B cell (primary cell): Measurements from ENCODE around the gene ASTN2. TPM values are rescaled to one million over a fixed set of nuclear protein-coding genes. Genes with fewer than 3 reads are reported as not detected.

Experiments
- ATAC-seq: fragments of 200-7000 bp; cut with Tn5 transposase; one replicate; pipeline ENCODE4 v1.10.0; 2021; ENCODE audit warnings: low read depth, mild to moderate bottlenecking, moderate number of reproducible peaks, moderate library complexity
- CTCF ChIA-PET: fragments of 350-600 bp; sonication (Branson Sonifier 250); formaldehyde crosslinking; loops from one replicate; lab custom pipeline; 2021; ENCODE audit warnings: antibody characterized with exemption, inconsistent platforms; lab: Charles Lee
- POLR2A ChIA-PET: fragments of 350-600 bp; sonication (Branson Sonifier 250); formaldehyde crosslinking; loops from one replicate; lab custom pipeline; 2021; ENCODE audit warnings: antibody characterized with exemption; lab: Charles Lee
- DNase-seq: peaks from one replicate; pipeline ENCODE4 v3.0.0; 2013
- H2AFZ ChIP-seq: 2 replicates; pipeline ENCODE4 v1.6.1; 2012; ENCODE audit warnings: mild to moderate bottlenecking, low read depth, low read length; ENCODE audit not compliant: insufficient read depth, poor library complexity, severe bottlenecking
- H3K27ac ChIP-seq, 2 donors: 1 replicate in 1 of 2; 2 replicates in 1 of 2; pipeline ENCODE4 v1.5.1; 2012 to 2013; ENCODE audit warnings: low read length in 2 of 2, mild to moderate bottlenecking in 2 of 2, moderate library complexity in 1 of 2
- H3K27me3 ChIP-seq, 4 experiments: fragments of 200-600 bp in 1 of 4; sonication (generic) in 1 of 4; replicated peaks in 1 of 4; 1 replicate in 2 of 4; 2 replicates in 2 of 4; pipeline versions ENCODE4 v1.6.1 to v1.7.0; 2013 to 2016; ENCODE audit warnings: low read length in 3 of 4, mild to moderate bottlenecking in 2 of 4, mixed read lengths in 1 of 4, moderate library complexity in 1 of 4; ENCODE audit not compliant: insufficient read depth in 4 of 4, control insufficient read depth in 3 of 4; ENCODE audit errors: control extremely low read depth in 1 of 4
- H3K36me3 ChIP-seq, 2 experiments: replicated peaks in 1 of 2; 1 replicate in 1 of 2; 2 replicates in 1 of 2; pipeline versions ENCODE4 v1.6.1 to v1.7.1; 2013; ENCODE audit warnings: low read length in 1 of 2; ENCODE audit not compliant: insufficient read depth in 2 of 2, control insufficient read depth in 1 of 2; ENCODE audit errors: control extremely low read depth in 1 of 2, extremely low read depth in 1 of 2
- H3K4me1 ChIP-seq, 2 donors: fragments of 200-600 bp in 1 of 2; sonication (generic) in 1 of 2; 1 replicate in 1 of 2; 2 replicates in 1 of 2; pipeline versions ENCODE4 v1.5.1 to v1.6.1; 2013 to 2017; ENCODE audit warnings: low read length in 2 of 2; ENCODE audit not compliant: control insufficient read depth in 2 of 2, insufficient read depth in 2 of 2
- H3K4me2 ChIP-seq: replicated peaks from 2 replicates; pipeline ENCODE3; 2012; ENCODE audit warnings: mild to moderate bottlenecking, low read depth, low read length; ENCODE audit not compliant: poor library complexity, severe bottlenecking
- H3K4me3 ChIP-seq, 5 experiments: fragments of 200-600 bp in 1 of 5; sonication (generic) in 1 of 5; 1 replicate in 3 of 5; 2 replicates in 2 of 5; pipeline versions ENCODE4 v1.5.1 to v1.7.0; 2011 to 2016; ENCODE audit warnings: low read length in 4 of 5, mild to moderate bottlenecking in 4 of 5, low read depth in 2 of 5, control low read depth in 1 of 5, moderate library complexity in 1 of 5; ENCODE audit not compliant: insufficient read depth in 1 of 5; ENCODE audit errors: control extremely low read depth in 1 of 5, extremely low read depth in 1 of 5
- H3K79me2 ChIP-seq: fragments of 200-600 bp; sonication (generic); one replicate; pipeline ENCODE4 v1.6.0; 2016; ENCODE audit warnings: low read length; ENCODE audit not compliant: control insufficient read depth, insufficient read depth
- H3K9ac ChIP-seq: fragments of 200-600 bp; sonication (generic); 2 replicates; pipeline ENCODE4 v1.6.1; 2017; ENCODE audit warnings: mild to moderate bottlenecking, low read length, moderate library complexity
- H3K9me3 ChIP-seq, 3 donors: one replicate each; pipeline versions ENCODE4 v1.6.1 to v1.7.1; 2013; ENCODE audit warnings: low read length in 2 of 3; ENCODE audit not compliant: control insufficient read depth in 2 of 3, insufficient read depth in 1 of 3; ENCODE audit errors: control extremely low read depth in 1 of 3
- H4K20me1 ChIP-seq: 2 replicates; pipeline ENCODE4 v1.6.0; 2012; ENCODE audit warnings: mild to moderate bottlenecking, low read length; ENCODE audit not compliant: insufficient read depth, control insufficient read depth, poor library complexity, severe bottlenecking
- H3K27ac Mint-ChIP-seq: one replicate; pipeline ENCODE4 v1.8.0; 2021; ENCODE audit warnings: mixed read lengths
- H3K27me3 Mint-ChIP-seq: one replicate; pipeline ENCODE4 v1.8.0; 2021; ENCODE audit warnings: mixed read lengths
- H3K4me1 Mint-ChIP-seq: one replicate; pipeline ENCODE4 v1.8.0; 2021; ENCODE audit warnings: mixed read lengths
- H3K4me3 Mint-ChIP-seq: one replicate; pipeline ENCODE4 v1.8.0; 2021; ENCODE audit warnings: mixed read lengths
- H3K9me3 Mint-ChIP-seq: one replicate; pipeline ENCODE4 v1.8.0; 2022; ENCODE audit warnings: mixed read lengths; ENCODE audit not compliant: insufficient read depth
- EZH2 ChIP-seq: IDR thresholded peaks from 2 replicates; pipeline ENCODE4 v1.6.1; 2012; ENCODE audit warnings: borderline replicate concordance, low read depth, mild to moderate bottlenecking, moderate library complexity, low read length; ENCODE audit not compliant: insufficient read depth, poor library complexity, severe bottlenecking
- WGBS: methylation state at CpG from one replicate; pipeline ENCODE4 v1.1.5; 2013; ENCODE audit warnings: missing lambda C conversion rate; ENCODE audit not compliant: insufficient coverage; 5-methylcytosine and 5-hydroxymethylcytosine counted together
- intact Hi-C: fragments of 100-400 bp; cut with micrococcal nuclease; formaldehyde crosslinking; loops from one replicate; pipeline ENCODE4 v1.10.0; 2022
- polyA plus RNA-seq: library from polyadenylated mRNA; depleted of rRNA; stranded (reverse); fragments of >200 nt; gene quantifications from 2 replicates; pipeline ENCODE4 v1.2.3, GENCODE V29; 2012
- total RNA-seq, 2 donors: library from RNA; stranded (reverse); fragments of 120-200 nt in 1 of 2; gene quantifications; 1 replicate in 1 of 2; 2 replicates in 1 of 2; pipeline versions ENCODE4 v1.2.3 to v1.2.4, GENCODE V29; 2013 to 2022
- TF ChIP-seq, protein P1 (sequence below): fragments of 200-600 bp; IDR thresholded peaks from one replicate; pipeline ENCODE4 v1.8.0; 2022; ENCODE audit warnings: antibody characterized with exemption, mild to moderate bottlenecking

The ASTN2 gene
- total and polyA plus RNA-seq, 2 donors (not counting 1 experiment from before 2014, with no cell fraction given): 1.2 to 3.6 TPM

DNA sequence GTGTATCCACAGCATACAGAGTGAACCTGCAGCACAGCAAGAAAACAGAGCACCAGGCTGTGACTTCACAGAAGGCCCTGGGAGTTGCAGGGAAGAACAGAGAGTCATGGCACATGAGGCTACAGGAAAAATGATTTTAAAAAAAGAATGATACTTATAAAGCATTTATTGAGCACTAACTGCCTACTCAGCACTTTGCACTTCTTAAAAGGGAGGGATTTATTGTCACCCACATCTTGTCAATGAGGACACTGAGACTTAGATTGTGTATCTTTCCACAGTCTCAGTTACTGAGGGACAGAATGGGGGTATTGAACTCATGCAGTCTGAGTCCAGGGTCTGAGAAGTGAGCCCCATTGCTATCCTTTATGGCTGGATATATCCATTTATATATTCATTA lies 972.3 kb downstream of the ASTN2 start:
- no peak overlapping the region for H2AFZ ChIP-seq
- H3K79me2 ChIP-seq: no peaks in the 10 kb centered on the region
- no peaks in the 10 kb centered on the region for H3K9me3 Mint-ChIP-seq

DNA sequence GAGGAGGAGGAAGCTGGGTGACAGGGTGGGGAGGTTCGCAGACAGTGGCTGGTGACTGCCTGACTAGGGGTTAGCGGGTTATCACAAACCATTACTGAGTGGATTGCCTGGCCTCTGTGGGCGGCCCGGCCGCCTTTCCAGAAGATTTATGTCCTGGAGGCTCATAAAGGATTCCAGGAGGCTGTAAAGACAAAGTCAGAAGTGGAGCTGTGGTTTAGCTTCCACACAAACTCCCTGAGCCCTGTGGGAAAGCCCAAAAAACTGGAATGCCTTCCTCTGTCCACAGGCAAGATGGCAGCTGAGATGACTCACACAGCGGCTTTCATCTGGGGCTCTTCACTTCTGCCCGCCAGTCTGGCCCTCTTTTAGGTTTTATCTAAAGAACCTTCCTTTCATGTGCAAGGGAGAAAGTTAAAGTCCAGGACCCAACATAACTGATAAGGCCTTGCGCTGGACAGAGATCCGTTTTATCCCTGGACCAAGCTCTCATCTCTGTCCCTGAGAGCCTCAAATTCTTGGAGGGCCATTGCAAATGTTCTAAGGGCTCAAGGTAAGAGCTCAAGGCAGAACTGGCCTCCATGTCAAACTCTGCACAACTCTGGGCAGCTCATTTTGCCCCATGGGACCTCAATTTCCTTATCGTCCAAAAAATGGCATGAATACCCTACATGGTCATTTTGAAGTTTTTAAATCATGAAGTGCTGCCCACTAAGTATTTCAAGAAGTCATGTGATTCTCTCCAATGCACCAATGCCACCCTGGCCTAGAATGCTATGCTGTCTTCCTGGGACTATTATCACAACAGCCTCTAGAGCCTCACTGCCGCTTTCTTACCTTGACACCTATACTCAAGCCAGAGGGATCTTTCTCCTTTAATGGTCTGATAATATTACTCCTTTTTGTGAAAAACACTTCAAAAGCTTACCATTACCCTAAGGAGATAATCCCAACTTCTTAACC lies 977.2 kb downstream of the ASTN2 start:
- no peaks in the 10 kb centered on the region for H3K79me2 ChIP-seq
- no peak for DNase-seq
- no peak overlapping the region for H3K4me2 ChIP-seq
- ChIA-PET POLR2A (interaction anchor here (0.6 kb wide), 1 partner anchor 699 kb away, joined by 3 read pairs; no protein-coding TSS in a partner anchor), CTCF (no interaction called here)
- H3K9me3 ChIP-seq: peaks cover 0 to 4% (median 0%) of the 10 kb centered on the region in 3 donors
- H2AFZ ChIP-seq: no peak overlapping the region
- H3K27ac ChIP-seq: no peak overlapping the region
- 97% methylated on average over 8 of the region's 11 CpGs for WGBS
- TF ChIP-seq, protein P1, sequence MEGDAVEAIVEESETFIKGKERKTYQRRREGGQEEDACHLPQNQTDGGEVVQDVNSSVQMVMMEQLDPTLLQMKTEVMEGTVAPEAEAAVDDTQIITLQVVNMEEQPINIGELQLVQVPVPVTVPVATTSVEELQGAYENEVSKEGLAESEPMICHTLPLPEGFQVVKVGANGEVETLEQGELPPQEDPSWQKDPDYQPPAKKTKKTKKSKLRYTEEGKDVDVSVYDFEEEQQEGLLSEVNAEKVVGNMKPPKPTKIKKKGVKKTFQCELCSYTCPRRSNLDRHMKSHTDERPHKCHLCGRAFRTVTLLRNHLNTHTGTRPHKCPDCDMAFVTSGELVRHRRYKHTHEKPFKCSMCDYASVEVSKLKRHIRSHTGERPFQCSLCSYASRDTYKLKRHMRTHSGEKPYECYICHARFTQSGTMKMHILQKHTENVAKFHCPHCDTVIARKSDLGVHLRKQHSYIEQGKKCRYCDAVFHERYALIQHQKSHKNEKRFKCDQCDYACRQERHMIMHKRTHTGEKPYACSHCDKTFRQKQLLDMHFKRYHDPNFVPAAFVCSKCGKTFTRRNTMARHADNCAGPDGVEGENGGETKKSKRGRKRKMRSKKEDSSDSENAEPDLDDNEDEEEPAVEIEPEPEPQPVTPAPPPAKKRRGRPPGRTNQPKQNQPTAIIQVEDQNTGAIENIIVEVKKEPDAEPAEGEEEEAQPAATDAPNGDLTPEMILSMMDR: no peak
- no peak for TF ChIP-seq EZH2
- no peaks in the 10 kb centered on the region for H4K20me1 ChIP-seq
- intact Hi-C loops: no loop called here
- no peak overlapping the region for H3K4me3 ChIP-seq
- no peak for ATAC-seq
- Mint-ChIP-seq H3K27me3 (no peaks in the 10 kb centered on the region), H3K27ac (no peak overlapping the region), H3K4me1 (no peaks in the 10 kb centered on the region), H3K4me3 (no peak overlapping the region), H3K9me3 (no peaks in the 10 kb centered on the region)
- H3K36me3 ChIP-seq: no peaks in the 10 kb centered on the region
- no peak overlapping the region for H3K9ac ChIP-seq
- H3K4me1 ChIP-seq: no peaks in the 10 kb centered on the region
- no peaks in the 10 kb centered on the region for H3K27me3 ChIP-seq

More for the DNA sequence above, 972.3 kb downstream of the ASTN2 start:
- no peaks in the 10 kb centered on the region for H3K4me1 Mint-ChIP-seq
- ATAC-seq: no peak
- Histone ChIP-seq H3K4me1 (no peaks in the 10 kb centered on the region), H3K27me3 (no peaks in the 10 kb centered on the region), H3K9me3 (no peaks in the 10 kb centered on the region), H3K27ac (no peak overlapping the region), H3K4me3 (no peak overlapping the region), H3K4me2 (no peak overlapping the region), H3K9ac (no peak overlapping the region), H4K20me1 (no peaks in the 10 kb centered on the region), H3K36me3 (no peaks in the 10 kb centered on the region)
- no peak overlapping the region for H3K4me3 Mint-ChIP-seq
- intact Hi-C loops: no loop called here
- H3K27me3 Mint-ChIP-seq: no peaks in the 10 kb centered on the region
- TF ChIP-seq, protein P1: no peak
- no peak overlapping the region for H3K27ac Mint-ChIP-seq
- ChIA-PET CTCF (no interaction called here), POLR2A (no interaction called here)
- no peak for DNase-seq
